Bronchial epithelial cell (primary cell): ENCODE measurements around the gene NRK. TPM values are rescaled to one million over a fixed set of nuclear protein-coding genes. Genes with fewer than 3 reads are reported as not detected.
"Not testable (repeated sequence)": the region's sequence is repeated elsewhere in the genome, so short reads cannot be mapped to it uniquely, and the experiment has no call there.

Source experiments
- DNase-seq: peaks from one replicate; pipeline ENCODE4 v3.0.0-alpha.2; 2010; ENCODE audit warnings: low read depth
- FAIRE-seq: peaks from 2 replicates; lab custom pipeline; 2011; peaks lifted over from hg19 to GRCh38; lab: Jason Lieb, UNC
- H3K27me3 ChIP-seq: 2 replicates; pipeline ENCODE4 v1.5.1; 2011; ENCODE audit warnings: low read length; ENCODE audit not compliant: control insufficient read depth, insufficient read depth
- H3K36me3 ChIP-seq: 2 replicates; pipeline ENCODE4 v1.5.1; 2011; ENCODE audit warnings: low read length; ENCODE audit not compliant: control insufficient read depth, insufficient read depth
- H3K4me3 ChIP-seq: 2 replicates; pipeline ENCODE4 v1.5.1; 2011; ENCODE audit warnings: mild to moderate bottlenecking, low read depth, low read length, control low read depth
- total RNA-seq: library from RNA; depleted of rRNA; stranded (reverse); fragments of >200 nt; gene quantifications from 2 replicates; pipeline ENCODE4 v1.2.1, GENCODE V29; 2014
- TF ChIP-seq, protein P1 (sequence below): IDR thresholded peaks from 2 replicates; pipeline ENCODE4 v1.5.1; 2011; ENCODE audit warnings: mild to moderate bottlenecking, moderate library complexity, low read length, control low read depth, inconsistent platforms; ENCODE audit not compliant: insufficient read depth, severe bottlenecking

Gene NRK, protein sequence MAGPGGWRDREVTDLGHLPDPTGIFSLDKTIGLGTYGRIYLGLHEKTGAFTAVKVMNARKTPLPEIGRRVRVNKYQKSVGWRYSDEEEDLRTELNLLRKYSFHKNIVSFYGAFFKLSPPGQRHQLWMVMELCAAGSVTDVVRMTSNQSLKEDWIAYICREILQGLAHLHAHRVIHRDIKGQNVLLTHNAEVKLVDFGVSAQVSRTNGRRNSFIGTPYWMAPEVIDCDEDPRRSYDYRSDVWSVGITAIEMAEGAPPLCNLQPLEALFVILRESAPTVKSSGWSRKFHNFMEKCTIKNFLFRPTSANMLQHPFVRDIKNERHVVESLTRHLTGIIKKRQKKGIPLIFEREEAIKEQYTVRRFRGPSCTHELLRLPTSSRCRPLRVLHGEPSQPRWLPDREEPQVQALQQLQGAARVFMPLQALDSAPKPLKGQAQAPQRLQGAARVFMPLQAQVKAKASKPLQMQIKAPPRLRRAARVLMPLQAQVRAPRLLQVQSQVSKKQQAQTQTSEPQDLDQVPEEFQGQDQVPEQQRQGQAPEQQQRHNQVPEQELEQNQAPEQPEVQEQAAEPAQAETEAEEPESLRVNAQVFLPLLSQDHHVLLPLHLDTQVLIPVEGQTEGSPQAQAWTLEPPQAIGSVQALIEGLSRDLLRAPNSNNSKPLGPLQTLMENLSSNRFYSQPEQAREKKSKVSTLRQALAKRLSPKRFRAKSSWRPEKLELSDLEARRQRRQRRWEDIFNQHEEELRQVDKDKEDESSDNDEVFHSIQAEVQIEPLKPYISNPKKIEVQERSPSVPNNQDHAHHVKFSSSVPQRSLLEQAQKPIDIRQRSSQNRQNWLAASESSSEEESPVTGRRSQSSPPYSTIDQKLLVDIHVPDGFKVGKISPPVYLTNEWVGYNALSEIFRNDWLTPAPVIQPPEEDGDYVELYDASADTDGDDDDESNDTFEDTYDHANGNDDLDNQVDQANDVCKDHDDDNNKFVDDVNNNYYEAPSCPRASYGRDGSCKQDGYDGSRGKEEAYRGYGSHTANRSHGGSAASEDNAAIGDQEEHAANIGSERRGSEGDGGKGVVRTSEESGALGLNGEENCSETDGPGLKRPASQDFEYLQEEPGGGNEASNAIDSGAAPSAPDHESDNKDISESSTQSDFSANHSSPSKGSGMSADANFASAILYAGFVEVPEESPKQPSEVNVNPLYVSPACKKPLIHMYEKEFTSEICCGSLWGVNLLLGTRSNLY (N-terminal part only)
- total RNA-seq, result not detected in 2 replicates

DNA sequence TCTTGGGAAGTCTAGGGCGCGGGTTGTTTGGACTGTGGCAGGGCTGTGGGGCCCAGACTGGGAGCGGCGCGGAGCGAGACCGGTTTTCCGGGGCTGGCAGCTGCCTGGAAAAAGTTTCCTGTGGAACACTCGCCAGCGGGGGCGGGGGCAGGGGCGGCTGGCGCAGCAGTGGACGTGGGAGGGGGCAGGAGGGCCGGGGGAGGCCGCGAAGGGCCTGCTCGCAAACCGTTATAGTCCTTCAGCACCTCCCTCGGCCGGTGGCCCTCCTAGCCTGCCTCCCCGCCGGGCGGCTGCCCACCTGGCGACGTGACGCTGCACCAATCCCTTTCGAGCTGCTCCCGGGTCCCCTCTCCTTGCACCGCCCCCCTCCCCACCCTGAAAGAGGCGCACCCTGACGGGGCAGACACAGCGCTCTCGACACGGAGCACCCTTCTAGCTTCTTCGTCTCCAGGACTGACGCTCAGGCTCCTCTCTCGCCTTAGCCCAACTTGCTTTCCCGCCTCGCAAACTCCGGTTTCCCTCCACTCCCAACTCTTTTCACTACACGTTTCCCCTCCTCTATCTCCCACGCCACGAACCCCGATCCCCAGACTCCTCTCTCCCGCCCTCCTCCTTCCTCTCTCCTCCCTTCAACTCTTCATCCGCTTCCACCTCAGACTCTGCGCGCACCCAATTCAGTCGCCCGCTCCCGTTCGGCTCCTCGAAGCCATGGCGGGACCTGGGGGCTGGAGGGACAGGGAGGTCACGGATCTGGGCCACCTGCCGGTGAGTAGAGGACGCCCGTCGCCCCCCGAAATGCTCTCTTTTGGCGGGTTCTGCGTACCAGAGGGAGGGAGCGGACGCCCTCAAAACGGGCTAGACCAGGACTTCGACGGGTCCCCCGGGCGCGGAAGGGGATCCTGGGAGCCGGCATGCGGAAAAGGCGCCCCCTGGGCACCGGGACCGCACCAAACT is at the start of gene NRK:
NRK (plus strand) TSS at position 402 of the 954 bp plus-strand sequence; CDS start at position 709, 307 bp downstream.
- H3K27me3 ChIP-seq, result peaks cover 6% of the 10 kb centered on the region
- no peaks in the 10 kb centered on the region for H3K36me3 ChIP-seq
- FAIRE-seq, result no peak
- TF ChIP-seq, protein P1, sequence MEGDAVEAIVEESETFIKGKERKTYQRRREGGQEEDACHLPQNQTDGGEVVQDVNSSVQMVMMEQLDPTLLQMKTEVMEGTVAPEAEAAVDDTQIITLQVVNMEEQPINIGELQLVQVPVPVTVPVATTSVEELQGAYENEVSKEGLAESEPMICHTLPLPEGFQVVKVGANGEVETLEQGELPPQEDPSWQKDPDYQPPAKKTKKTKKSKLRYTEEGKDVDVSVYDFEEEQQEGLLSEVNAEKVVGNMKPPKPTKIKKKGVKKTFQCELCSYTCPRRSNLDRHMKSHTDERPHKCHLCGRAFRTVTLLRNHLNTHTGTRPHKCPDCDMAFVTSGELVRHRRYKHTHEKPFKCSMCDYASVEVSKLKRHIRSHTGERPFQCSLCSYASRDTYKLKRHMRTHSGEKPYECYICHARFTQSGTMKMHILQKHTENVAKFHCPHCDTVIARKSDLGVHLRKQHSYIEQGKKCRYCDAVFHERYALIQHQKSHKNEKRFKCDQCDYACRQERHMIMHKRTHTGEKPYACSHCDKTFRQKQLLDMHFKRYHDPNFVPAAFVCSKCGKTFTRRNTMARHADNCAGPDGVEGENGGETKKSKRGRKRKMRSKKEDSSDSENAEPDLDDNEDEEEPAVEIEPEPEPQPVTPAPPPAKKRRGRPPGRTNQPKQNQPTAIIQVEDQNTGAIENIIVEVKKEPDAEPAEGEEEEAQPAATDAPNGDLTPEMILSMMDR, result no peak
- no peak within 1 kb of the TSS for H3K4me3 ChIP-seq
- no peak for DNase-seq

DNA sequence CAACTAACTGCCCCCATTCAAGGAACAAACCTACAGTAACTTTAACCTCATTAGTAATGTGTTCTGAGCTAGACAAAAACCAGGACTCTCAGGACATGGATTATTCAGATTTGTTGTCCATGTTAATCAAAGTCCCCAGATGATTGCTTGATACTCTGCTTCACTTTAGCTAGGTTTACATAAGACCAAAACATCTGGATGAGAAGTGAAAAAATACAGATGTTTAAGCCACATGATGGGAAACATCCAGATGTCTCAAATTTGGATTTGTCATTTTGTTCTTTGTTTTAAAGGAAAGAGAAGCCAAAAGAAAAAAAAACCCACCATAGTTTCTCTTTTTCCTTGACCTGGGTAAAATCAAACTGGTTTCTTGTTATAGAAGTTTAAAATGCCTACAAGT is 48.5 kb upstream of the NRK start:
- H3K27me3 ChIP-seq, result no peaks in the 10 kb centered on the region
- DNase-seq (no peak), FAIRE-seq (no peak)
- H3K4me3 ChIP-seq, result no peak overlapping the region
- TF ChIP-seq, protein P1, result no peak
- no peaks in the 10 kb centered on the region for H3K36me3 ChIP-seq

DNA sequence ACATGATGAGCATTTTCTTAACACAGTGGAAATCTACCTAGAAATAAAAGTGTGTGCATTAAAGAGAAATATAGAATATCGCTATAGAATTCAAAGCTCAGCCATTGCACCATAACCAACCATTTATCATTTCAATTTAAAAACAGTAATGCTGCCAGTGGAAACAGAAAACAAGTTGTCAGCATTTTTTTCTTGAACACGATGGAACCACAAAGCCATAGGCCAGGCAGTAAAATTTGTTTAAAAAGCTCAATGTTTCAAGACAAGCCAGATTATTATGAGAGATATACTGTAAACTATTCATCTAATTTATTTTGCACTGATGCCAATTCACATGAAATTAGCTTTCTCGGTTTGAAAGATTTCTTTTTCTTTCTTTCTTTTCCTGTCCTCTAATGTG is 46.7 kb upstream of the NRK start:
- DNase-seq (no peak), FAIRE-seq (no peak)
- no peaks in the 10 kb centered on the region for H3K36me3 ChIP-seq
- H3K4me3 ChIP-seq, result no peak overlapping the region
- no peaks in the 10 kb centered on the region for H3K27me3 ChIP-seq
- TF ChIP-seq, protein P1, result no peak

DNA sequence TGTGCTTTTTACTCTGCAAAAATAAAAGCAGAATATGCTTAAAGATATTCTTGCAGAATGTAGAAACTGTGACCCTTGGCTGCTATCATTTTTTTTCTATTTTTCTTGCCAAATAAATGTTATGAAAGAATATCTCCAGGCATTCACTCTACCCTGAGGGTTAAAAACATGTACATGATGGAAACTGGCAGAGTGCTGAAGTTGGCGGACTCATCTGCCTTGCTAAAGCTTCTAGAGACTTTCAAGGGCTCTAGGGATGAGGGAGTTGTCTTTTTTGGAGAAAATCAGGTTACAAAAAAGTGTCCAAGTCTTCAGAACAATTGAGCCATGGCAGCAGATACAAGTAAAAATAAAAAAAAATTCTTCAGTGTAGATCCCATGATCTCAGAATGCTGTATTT is 40.5 kb upstream of the NRK start:
- TF ChIP-seq, protein P1, result no peak
- H3K27me3 ChIP-seq, result no peaks in the 10 kb centered on the region
- no peak for FAIRE-seq
- DNase-seq, result no peak
- no peaks in the 10 kb centered on the region for H3K36me3 ChIP-seq
- no peak overlapping the region for H3K4me3 ChIP-seq

DNA sequence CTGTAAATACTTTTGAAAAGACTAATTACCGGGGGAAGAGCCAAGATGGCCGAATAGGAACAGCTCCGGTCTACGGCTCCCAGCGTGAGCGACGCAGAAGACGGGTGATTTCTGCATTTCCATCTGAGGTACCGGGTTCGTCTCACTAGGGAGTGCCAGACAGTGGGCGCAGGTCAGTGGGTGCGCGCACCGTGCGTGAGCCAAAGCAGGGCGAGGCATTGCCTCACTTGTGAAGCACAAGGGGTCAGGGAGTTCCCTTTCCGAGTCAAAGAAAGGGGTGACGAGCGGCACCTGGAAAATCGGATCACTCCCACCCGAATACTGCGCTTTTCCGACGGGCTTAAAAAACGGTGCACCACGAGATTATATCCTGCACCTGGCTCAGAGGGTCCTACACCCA is 25.5 kb upstream of the NRK start:
- not testable (repeated sequence) for FAIRE-seq, H3K27me3 ChIP-seq, H3K36me3 ChIP-seq, DNase-seq, H3K4me3 ChIP-seq
